RKO (cell line): ENCODE data around the gene ACSM2A.
"Not testable (repeated sequence)": the region's sequence is repeated elsewhere in the genome, so short reads cannot be mapped to it uniquely, and the experiment has no call there.

Source experiments
- DNase-seq: peaks from one replicate; pipeline ENCODE4 v3.0.0-alpha.2; 2016; ENCODE audit warnings: low spot score

The ACSM2A gene

DNA sequence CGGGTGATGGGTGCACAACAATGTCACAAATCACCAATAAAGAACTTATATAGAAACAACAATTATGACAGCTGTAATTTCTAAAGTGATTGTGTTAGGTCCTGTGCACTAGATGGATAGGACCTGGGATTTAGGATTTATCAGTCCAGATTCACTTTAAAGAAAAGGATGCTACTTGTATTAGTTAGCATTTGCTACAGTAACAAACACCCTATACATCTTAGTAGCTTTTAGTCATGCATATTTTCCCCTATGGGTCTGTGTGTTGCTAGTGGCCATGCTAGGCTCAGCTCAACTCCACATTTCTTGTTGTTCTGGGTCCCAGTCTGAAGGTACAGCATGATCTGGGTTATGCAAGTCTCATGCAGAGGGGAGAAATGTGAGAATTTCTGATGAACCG is 7.9 kb downstream of the ACSM2A start:
- not testable (repeated sequence) for DNase-seq

DNA sequence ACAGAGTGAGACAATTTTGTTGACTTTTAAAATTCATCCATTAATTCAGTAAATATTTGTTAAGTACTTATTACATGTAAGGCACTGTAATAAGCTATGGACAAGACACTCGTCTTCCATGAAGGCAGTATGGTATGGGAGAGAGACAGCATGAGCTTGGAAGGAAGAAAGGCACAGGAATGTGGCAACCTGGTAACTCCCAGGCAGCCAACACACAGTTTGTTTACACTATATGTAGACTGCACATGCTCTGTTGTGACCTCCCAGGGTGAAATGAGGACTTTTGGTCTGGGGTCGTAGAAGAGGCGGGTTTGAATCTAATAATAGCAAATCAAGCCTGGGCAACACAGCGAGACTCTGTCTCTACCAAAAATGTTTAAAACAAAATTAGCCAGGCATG is 9.0 kb downstream of the ACSM2A start:
- DNase-seq: not testable (repeated sequence)

GRCh38 chr16:20468954-20469353 is 17.6 kb downstream of the ACSM2A start:
- not testable (repeated sequence) for DNase-seq

DNA sequence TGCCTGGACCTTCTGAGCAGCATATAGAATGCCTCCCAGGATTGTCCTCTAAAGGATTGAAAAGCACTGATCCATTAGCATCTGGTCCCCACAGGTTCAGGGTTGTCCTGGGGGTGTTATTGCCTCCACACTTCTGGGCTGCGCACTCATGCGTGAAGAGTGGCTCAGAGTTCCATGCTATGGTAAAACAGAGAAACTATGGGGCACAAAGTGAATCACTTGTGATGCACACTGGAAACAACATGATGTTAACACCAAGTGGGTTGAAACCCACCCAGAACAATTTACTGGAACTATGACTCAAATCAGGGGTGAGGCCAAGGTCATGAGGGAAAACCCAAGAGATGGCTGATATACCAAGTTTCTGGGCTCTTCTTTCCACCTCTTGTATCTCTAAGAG is 18.6 kb downstream of the ACSM2A start:
- not testable (repeated sequence) for DNase-seq

DNA sequence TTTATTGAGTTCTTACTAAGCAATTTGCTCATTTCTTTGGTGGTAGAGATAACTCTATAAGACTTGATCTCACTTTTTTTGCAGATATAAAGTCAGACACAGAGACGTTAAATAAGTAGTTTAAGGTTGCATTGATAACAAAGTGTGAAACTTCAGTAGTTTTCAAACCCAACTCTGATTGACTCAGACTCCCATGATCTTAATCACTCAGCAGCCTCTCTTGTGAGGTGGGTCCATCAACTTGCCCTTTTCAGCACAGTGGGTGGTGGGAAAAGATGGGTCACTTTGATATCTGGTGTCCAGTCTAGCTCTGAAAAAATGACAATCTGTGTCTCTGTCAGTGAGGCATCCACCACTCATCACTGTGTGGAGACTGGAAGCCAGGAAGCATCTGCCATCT is 19.4 kb downstream of the ACSM2A start:
- DNase-seq: not testable (repeated sequence)

GRCh38 chr16:20477188-20477744 is 25.9 kb downstream of the ACSM2A start:
- DNase-seq: not testable (repeated sequence)

GRCh38 chr16:20483989-20484388 is 32.7 kb downstream of the ACSM2A start:
- DNase-seq: not testable (repeated sequence)

DNA sequence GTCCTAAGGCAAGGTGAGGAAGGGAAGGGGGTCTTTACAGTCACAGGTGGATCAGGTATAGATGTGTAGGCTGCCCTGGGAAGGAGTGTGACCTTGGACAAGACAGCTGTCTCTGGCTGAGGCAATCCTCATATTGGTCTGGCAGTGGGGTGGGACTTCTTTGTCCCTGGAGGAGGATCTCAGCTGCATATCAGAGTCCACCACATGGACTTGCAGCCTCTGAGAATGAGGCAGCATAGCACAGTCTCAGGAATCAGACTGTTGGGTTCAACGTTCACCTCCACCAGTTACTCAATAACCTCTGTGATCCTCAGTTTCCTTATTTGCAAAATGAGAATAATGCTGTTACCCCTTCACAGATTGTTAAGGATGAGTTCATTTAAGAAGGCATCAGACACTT is 33.4 kb downstream of the ACSM2A start:
- DNase-seq: no peak

GRCh38 chr16:20485408-20485807 is 34.1 kb downstream of the ACSM2A start:
- DNase-seq: no peak

GRCh38 chr16:20490994-20491393 is 39.7 kb downstream of the ACSM2A start:
- DNase-seq: not testable (repeated sequence)

DNA sequence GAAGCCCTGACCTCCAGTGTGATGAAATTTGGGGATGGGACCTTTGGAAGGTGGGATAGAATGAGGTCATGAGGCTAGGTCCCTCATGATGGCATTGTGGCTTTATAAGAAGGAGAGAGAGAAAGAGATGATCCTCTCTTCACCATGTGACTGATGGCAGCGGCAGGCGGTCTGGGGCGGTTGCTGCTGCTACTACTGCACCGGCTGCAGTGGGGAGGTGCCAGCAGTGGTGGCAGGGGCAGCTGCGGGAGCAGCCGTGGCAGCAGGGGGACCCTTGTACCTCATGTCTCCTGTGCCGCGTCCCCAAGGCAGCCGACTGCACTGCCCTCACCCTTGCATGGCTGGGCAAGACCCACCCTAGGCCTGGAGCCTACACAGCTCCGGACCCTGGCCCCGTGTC is 40.1 kb downstream of the ACSM2A start:
- not testable (repeated sequence) for DNase-seq

DNA sequence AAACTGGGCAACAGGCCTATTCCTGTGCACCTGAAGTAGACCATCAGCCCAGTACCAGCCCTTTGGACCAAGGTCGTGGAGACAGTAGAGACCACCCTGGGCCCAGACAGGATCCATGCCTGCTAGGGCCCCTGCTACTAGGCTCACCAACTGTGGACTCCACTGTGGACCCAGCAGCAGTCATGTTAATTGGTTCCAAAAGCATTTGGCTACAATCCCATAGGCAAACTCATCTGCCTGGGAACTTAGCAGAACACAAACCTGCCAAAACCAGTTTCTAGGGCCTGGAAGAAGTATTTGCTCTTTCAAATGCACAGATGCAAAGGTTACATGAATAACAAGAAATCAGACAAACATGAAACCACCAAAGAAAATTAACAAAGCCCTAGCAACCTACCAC is 53.1 kb downstream of the ACSM2A start:
- no peak for DNase-seq

DNA sequence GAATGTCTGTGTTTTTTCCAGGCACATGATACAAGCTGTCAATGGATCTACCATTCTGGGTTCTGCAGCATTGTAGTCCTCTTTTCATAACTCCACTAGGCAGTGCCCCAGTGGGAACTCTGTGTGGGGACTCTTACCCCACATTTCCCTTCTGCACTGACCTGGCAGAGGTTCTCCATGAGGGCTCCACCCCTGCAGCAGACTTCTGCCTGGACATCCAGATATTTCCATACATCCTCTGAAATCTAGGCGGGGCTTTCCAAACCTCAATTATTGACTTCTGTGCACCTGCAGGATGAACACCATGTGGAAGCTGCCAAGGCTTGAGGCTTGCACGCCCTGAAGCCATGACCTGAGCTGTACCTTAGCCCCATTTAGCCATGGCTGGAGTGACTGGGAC is 56.0 kb downstream of the ACSM2A start:
- DNase-seq: no peak

DNA sequence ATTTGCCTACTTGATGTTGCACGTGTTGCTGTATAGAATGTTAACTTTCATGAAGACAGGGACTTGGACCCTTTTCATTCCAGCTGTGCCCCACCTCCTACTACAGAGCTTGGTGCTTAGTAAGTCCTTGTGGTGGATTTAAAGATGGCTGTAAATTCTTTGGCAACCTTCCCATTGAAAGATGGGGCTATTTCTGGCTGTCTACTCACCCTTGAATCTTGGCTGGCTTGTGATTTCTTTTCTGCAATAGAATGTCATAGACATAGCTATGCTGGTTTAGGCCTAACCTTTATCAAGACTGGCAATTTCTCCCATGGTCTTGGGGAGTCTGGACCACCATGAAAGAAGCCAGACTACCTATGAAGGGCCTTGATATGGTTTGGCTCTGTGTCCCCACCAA is 59.0 kb downstream of the ACSM2A start:
- no peak for DNase-seq

DNA sequence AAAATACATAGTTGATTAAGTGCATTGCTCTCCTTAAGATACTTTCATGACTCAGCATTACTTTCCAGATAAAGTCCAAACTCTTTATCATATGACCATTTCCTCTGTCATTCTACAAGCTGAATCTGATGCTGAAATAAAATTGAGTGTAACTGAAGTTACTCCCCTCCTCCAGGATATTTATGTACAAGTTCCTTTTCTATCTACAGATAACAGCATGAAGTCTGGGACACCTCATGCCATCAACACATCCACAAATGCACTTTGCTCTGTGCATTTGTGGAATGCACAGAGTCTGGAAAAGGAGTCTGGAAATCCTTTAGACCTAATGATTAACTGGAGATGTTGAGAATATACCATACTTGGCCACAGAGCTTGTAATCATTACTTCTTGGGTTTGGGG is 64.4 kb downstream of the ACSM2A start:
- DNase-seq: no peak

- DNase-seq: no peak
Observed at GRCh38 chr16:20517149-20517548, 65.8 kb downstream of the ACSM2A start.

- DNase-seq: no peak
Observed at GRCh38 chr16:20519231-20519630, 67.9 kb downstream of the ACSM2A start.

DNA sequence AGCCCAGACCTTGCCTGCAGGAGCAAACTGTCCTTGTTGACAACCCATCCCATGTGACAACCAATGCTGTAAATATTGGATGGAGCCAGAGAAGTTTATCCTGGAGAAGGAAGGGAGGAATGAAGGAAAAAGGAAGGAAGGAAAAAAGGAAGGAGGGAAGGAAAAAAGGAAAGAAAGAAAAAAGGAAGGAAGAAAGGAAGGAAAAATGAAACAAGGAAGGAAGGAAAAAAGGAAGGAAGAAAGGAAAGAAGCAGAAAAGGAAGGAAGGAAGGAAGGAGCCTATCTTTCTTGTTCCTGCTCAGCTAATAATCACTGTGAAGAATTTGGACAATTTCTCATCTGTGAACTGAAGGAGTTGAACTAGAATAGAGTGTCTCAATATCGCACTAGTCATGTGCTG is 68.8 kb downstream of the ACSM2A start:
- DNase-seq: no peak

- DNase-seq: not testable (repeated sequence)
Observed at GRCh38 chr16:20531795-20532194, 80.5 kb downstream of the ACSM2A start.

DNA sequence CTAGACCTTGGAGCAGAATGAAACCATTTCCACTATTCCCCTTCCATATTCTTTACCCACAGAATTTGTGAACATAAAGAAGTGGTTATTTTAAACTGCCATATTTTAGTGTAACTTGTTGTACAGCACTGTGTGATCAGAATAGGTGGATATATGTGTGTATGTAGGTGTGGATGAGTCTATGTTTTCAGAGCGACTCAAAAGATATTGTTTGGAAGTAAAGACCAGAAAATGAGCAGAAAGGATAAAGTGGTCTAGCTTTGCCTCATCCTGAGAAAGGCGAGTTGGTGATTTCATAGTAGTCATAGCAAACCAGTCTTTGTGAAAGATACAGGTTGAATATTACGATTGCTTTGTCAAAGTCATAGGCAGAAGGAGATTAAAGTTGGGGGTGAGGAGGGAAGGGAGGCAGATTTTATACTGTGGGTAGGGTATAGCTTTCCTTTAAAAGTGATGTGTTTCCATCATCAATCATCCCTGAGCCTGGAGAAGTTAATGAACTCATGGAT is 81.0 kb downstream of the ACSM2A start:
- not testable (repeated sequence) for DNase-seq

- DNase-seq: not testable (repeated sequence)
Observed at GRCh38 chr16:20536669-20537068, 85.3 kb downstream of the ACSM2A start.
